H9 (cell line): ENCODE data around the gene KAT7. TPM values are rescaled to one million over a fixed set of nuclear protein-coding genes. Genes with fewer than 3 reads are reported as not detected.
A peak's percentile ranks its signal among the peaks of the same experiment; 100 is the strongest.

ENCODE experiments used
- DNase-seq: peaks from one replicate; pipeline ENCODE4 v3.0.0-alpha.2; 2017
- H2AFZ ChIP-seq: one replicate; pipeline ENCODE4 v1.6.1; 2013; ENCODE audit warnings: mild to moderate bottlenecking, low read length, control low read depth, moderate library complexity
- H2AK5ac ChIP-seq: 2 replicates; pipeline ENCODE4 v1.6.1; 2013; ENCODE audit warnings: low read length, control low read depth, mixed read lengths; ENCODE audit not compliant: insufficient read length
- H2BK120ac ChIP-seq: one replicate; pipeline ENCODE4 v1.6.1; 2013; ENCODE audit warnings: low read depth, mild to moderate bottlenecking, low read length, control low read depth, inconsistent platforms; ENCODE audit not compliant: poor library complexity, severe bottlenecking
- H2BK12ac ChIP-seq: 2 replicates; pipeline ENCODE4 v1.6.1; 2013; ENCODE audit warnings: low read length, control low read depth, mixed read lengths, low read depth; ENCODE audit not compliant: insufficient read length
- H2BK15ac ChIP-seq: 2 replicates; pipeline ENCODE4 v1.6.1; 2013; ENCODE audit warnings: low read depth, low read length, control low read depth
- H2BK20ac ChIP-seq: one replicate; pipeline ENCODE4 v1.6.1; 2013; ENCODE audit warnings: low read depth, mild to moderate bottlenecking, low read length, control low read depth, inconsistent platforms; ENCODE audit not compliant: poor library complexity, severe bottlenecking
- H2BK5ac ChIP-seq: 2 replicates; pipeline ENCODE4 v1.6.1; 2013; ENCODE audit warnings: low read length, control low read depth, mixed read lengths; ENCODE audit not compliant: insufficient read length
- H3K14ac ChIP-seq: 2 replicates; pipeline ENCODE4 v1.6.1; 2013; ENCODE audit warnings: low read length, control low read depth; ENCODE audit not compliant: insufficient read depth
- H3K18ac ChIP-seq: 2 replicates; pipeline ENCODE4 v1.6.1; 2013; ENCODE audit warnings: low read depth, mild to moderate bottlenecking, mixed read lengths, low read length, control low read depth; ENCODE audit not compliant: insufficient read length
- H3K23ac ChIP-seq: 2 replicates; pipeline ENCODE4 v1.6.1; 2013; ENCODE audit warnings: low read length, control low read depth, mixed read lengths, low read depth; ENCODE audit not compliant: insufficient read length
- H3K23me2 ChIP-seq: 2 replicates; pipeline ENCODE4 v1.6.1; 2013; ENCODE audit warnings: low read depth, mild to moderate bottlenecking, mixed read lengths, low read length, control low read depth; ENCODE audit not compliant: insufficient read length, poor library complexity, severe bottlenecking
- H3K27ac ChIP-seq: 2 replicates; pipeline ENCODE4 v1.5.1; 2013; ENCODE audit warnings: low read length, control low read depth, mixed read lengths, low read depth; ENCODE audit not compliant: insufficient read length
- H3K27me3 ChIP-seq: 2 replicates; pipeline ENCODE4 v1.6.1; 2013; ENCODE audit warnings: low read length, control low read depth, inconsistent platforms; ENCODE audit not compliant: insufficient read depth
- H3K4ac ChIP-seq: 2 replicates; pipeline ENCODE4 v1.6.1; 2013; ENCODE audit warnings: low read depth, mild to moderate bottlenecking, control low read depth, inconsistent platforms, low read length, moderate library complexity
- H3K4me1 ChIP-seq: 2 replicates; pipeline ENCODE4 v1.6.1; 2013; ENCODE audit warnings: low read length, control low read depth, inconsistent platforms; ENCODE audit not compliant: insufficient read depth
- H3K4me2 ChIP-seq: 2 replicates; pipeline ENCODE4 v1.6.1; 2013; ENCODE audit warnings: low read length, control low read depth, mixed read lengths; ENCODE audit not compliant: insufficient read length, insufficient read depth
- H3K56ac ChIP-seq: 2 replicates; pipeline ENCODE4 v1.6.1; 2013; ENCODE audit warnings: low read depth, mild to moderate bottlenecking, mixed read lengths, low read length, control low read depth; ENCODE audit not compliant: insufficient read length
- H3K79me1 ChIP-seq: 2 replicates; pipeline ENCODE4 v1.6.1; 2013; ENCODE audit warnings: low read depth, mild to moderate bottlenecking, moderate library complexity, low read length, control low read depth, inconsistent platforms; ENCODE audit not compliant: insufficient read depth, poor library complexity, severe bottlenecking
- H3K79me2 ChIP-seq: 2 replicates; pipeline ENCODE4 v1.6.1; 2013; ENCODE audit warnings: low read length, control low read depth, inconsistent platforms; ENCODE audit not compliant: insufficient read depth
- H3K9ac ChIP-seq: 2 replicates; pipeline ENCODE4 v1.6.1; 2013; ENCODE audit warnings: low read length, control low read depth, mixed read lengths; ENCODE audit not compliant: insufficient read length; ENCODE audit errors: extremely low read depth
- H3K9me3 ChIP-seq: one replicate; pipeline ENCODE4 v1.6.1; 2013; ENCODE audit warnings: low read depth, low read length, inconsistent platforms; ENCODE audit not compliant: control insufficient read depth
- H3T11ph ChIP-seq: one replicate; pipeline ENCODE4 v1.6.1; 2013; ENCODE audit warnings: mild to moderate bottlenecking, low read length, control low read depth, inconsistent platforms
- H4K20me1 ChIP-seq: one replicate; pipeline ENCODE4 v1.6.1; 2013; ENCODE audit not compliant: control insufficient read depth, insufficient read length, insufficient read depth
- H4K5ac ChIP-seq: 2 replicates; pipeline ENCODE4 v1.6.1; 2013; ENCODE audit warnings: low read depth, mild to moderate bottlenecking, mixed read lengths, low read length, control low read depth; ENCODE audit not compliant: insufficient read length
- H4K8ac ChIP-seq: replicated peaks from 2 replicates; pipeline ENCODE4 v1.6.1; 2013; ENCODE audit warnings: low read length, control low read depth, mixed read lengths, low read depth; ENCODE audit not compliant: insufficient read length
- H4K91ac ChIP-seq: 2 replicates; pipeline ENCODE4 v1.6.1; 2013; ENCODE audit warnings: low read depth, mild to moderate bottlenecking, moderate library complexity, mixed read lengths, low read length, control low read depth; ENCODE audit not compliant: insufficient read length
- H3K27ac Mint-ChIP-seq, 3 experiments: 2 replicates in 2 of 3; 3 replicates in 1 of 3; pipeline ENCODE4 v1.8.0; 2020 to 2021; ENCODE audit warnings: mixed read lengths in 3 of 3, mild to moderate bottlenecking in 1 of 3, moderate library complexity in 1 of 3
- H3K27me3 Mint-ChIP-seq: 2 replicates; pipeline ENCODE4 v1.8.0; 2021; ENCODE audit warnings: low read depth, mild to moderate bottlenecking, moderate library complexity, mixed read lengths
- H3K36me3 Mint-ChIP-seq, 3 experiments: 2 replicates in 2 of 3; 3 replicates in 1 of 3; pipeline ENCODE4 v1.8.0; 2020 to 2021; ENCODE audit warnings: low read depth in 3 of 3, mixed read lengths in 3 of 3; ENCODE audit not compliant: insufficient read depth in 1 of 3
- H3K4me1 Mint-ChIP-seq, 2 experiments: 2 replicates each; pipeline ENCODE4 v1.8.0; 2020; ENCODE audit warnings: mixed read lengths in 2 of 2
- H3K4me3 Mint-ChIP-seq, 2 experiments: 2 replicates in 1 of 2; 3 replicates in 1 of 2; pipeline ENCODE4 v1.8.0; 2020 to 2021; ENCODE audit warnings: mild to moderate bottlenecking in 2 of 2, mixed read lengths in 2 of 2, moderate library complexity in 1 of 2
- H3K9me3 Mint-ChIP-seq, 2 experiments: 2 replicates in 1 of 2; 3 replicates in 1 of 2; pipeline ENCODE4 v1.8.0; 2020; ENCODE audit warnings: mild to moderate bottlenecking in 2 of 2, mixed read lengths in 2 of 2, moderate library complexity in 1 of 2
- WGBS: extraction: QIAGEN DNeasy Blood & Tissue Kit; methylation state at CpG from one replicate; pipeline ENCODE4 v1.1.7; 2013; ENCODE audit warnings: missing lambda C conversion rate, low lambda C conversion rate, mixed read lengths; ENCODE audit not compliant: insufficient read length; ENCODE audit errors: extremely low coverage; 5-methylcytosine and 5-hydroxymethylcytosine counted together
- total RNA-seq: library from RNA; stranded (reverse); gene quantifications from 2 replicates; pipeline ENCODE4 v1.2.1, GENCODE V29; 2021
- TF ChIP-seq, protein P1 (sequence below): fragments of 200-600 bp; sonication (generic); conservative IDR thresholded peaks from 3 replicates; pipeline ENCODE4 v1.8.0; 2021; ENCODE audit warnings: antibody characterized with exemption, mild to moderate bottlenecking

KAT7 gene
- total RNA-seq, 1 experiment from 2014 or later: 93.1 TPM

DNA sequence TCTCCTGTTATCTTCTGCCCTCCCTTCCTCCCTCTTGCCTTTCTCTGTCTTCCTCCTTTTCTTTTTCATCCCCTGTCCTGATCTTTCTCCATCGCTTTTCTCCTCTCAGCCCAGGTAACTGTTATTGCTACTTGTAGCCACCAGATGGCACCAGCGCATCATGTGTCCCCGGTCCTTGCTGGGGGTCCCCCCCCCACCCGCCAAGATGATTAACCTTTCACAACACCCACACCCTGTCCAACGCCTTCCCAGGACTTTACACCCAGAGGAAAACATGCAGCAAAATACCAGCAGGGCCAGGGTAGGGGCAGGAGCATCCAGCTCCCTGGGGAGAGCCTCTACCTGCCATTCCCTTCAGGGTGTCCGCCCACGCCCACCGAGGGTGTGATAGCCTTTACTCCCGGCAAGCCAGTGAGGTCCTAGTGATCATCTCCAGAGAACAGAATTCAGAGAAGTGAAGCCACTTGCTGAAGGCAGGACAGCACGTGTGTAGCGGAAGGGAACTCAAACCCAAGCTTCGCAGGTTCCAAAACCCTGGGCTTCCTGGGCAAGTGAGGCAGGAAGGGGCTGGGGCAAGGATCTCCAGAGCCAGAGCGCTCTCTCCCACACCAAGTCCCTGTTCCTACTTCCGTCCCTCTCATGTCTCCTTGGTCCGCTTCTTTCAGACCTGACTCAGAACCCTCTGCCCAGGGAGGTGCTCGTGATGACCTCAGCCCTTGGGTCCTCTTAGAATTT, 72.8 kb downstream of the KAT7 start:
- Histone ChIP-seq H2BK12ac (no peak overlapping the region), H4K20me1 (no peaks in the 10 kb centered on the region), H2BK5ac (no peak overlapping the region), H3K9me3 (no peaks in the 10 kb centered on the region), H4K8ac (no peak overlapping the region), H3K4me1 (peaks cover 4% of the 10 kb centered on the region; the same call in 1 of the 2 replicates), H2AK5ac (no peak overlapping the region), H2AFZ (no peak overlapping the region), H4K91ac (no peak overlapping the region), H2BK20ac (no peak overlapping the region), H3K23ac (no peak overlapping the region), H3K23me2 (no peaks in the 10 kb centered on the region), H3K27ac (no peak overlapping the region), H3K56ac (no peak overlapping the region), H3K79me2 (no peaks in the 10 kb centered on the region), H3K79me1 (no peaks in the 10 kb centered on the region), H2BK120ac (no peak overlapping the region), H3K18ac (no peak overlapping the region), H3K4ac (no peak overlapping the region), H3K4me2 (no peak overlapping the region), H4K5ac (no peak overlapping the region), H3K27me3 (no peaks in the 10 kb centered on the region), H3T11ph (no peak overlapping the region), H3K9ac (no peak overlapping the region), H3K14ac (no peak overlapping the region), H2BK15ac (no peak overlapping the region)
- TF ChIP-seq, protein P1, sequence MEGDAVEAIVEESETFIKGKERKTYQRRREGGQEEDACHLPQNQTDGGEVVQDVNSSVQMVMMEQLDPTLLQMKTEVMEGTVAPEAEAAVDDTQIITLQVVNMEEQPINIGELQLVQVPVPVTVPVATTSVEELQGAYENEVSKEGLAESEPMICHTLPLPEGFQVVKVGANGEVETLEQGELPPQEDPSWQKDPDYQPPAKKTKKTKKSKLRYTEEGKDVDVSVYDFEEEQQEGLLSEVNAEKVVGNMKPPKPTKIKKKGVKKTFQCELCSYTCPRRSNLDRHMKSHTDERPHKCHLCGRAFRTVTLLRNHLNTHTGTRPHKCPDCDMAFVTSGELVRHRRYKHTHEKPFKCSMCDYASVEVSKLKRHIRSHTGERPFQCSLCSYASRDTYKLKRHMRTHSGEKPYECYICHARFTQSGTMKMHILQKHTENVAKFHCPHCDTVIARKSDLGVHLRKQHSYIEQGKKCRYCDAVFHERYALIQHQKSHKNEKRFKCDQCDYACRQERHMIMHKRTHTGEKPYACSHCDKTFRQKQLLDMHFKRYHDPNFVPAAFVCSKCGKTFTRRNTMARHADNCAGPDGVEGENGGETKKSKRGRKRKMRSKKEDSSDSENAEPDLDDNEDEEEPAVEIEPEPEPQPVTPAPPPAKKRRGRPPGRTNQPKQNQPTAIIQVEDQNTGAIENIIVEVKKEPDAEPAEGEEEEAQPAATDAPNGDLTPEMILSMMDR: peak; percentile 97
- H3K27ac Mint-ChIP-seq: no peak overlapping the region
- DNase-seq: peak; percentile 68
- H3K9me3 Mint-ChIP-seq: no peaks in the 10 kb centered on the region
- H3K36me3 Mint-ChIP-seq: no peaks in the 10 kb centered on the region
- peaks cover 38 to 43% of the 10 kb centered on the region in 2 experiments for H3K4me1 Mint-ChIP-seq
- no CpG with 5 or more reads among the region's 16 CpGs for WGBS
- H3K27me3 Mint-ChIP-seq: peaks cover 25% of the 10 kb centered on the region
- no peak overlapping the region for H3K4me3 Mint-ChIP-seq
